ENCODE data around the gene MYL5.

- TF ChIP-seq CTCF (IDR thresholded peaks at IDR 0.05; ENCODE audit: low read depth, low read length) (no peak), POLR2A (IDR thresholded peaks at IDR 0.05; ENCODE audit: extremely low read depth, insufficient read length) (peak; percentile 60), MAX (IDR thresholded peaks at IDR 0.05; ENCODE audit: low read depth, low read length) (peak; percentile 21; the same call in 1 of the 2 replicates)
Observed at GRCh38 chr4:705278-706082, 31.1 kb downstream of the MYL5 start, which contains the start of gene PCGF3.
